ENCODE results near the gene NPTN. TPM values are rescaled to one million over a fixed set of nuclear protein-coding genes. Genes with fewer than 3 reads are reported as not detected.
A peak's percentile ranks its signal among the peaks of the same experiment; 100 is the strongest.

Gene NPTN
- total and polyA plus RNA-seq, 2 experiments from 2014 or later: 56.3 to 113 TPM

- Histone ChIP-seq H3K9me2 (ENCODE audit: insufficient read depth) (no peaks in the 10 kb centered on the region), H2AFZ (no peak overlapping the region), H3F3A (replicated peaks; ENCODE audit: low read depth) (no peaks in the 10 kb centered on the region), H3K36me3 (ENCODE audit: insufficient read depth) (peaks cover 16% of the 10 kb centered on the region; the same call in 1 of the 2 replicates), H3K27me3 (ENCODE audit: insufficient read depth) (no peaks in the 10 kb centered on the region), H3K27ac (ENCODE audit: low read depth) (no peak overlapping the region), H3K4me1 (ENCODE audit: insufficient read depth) (peaks cover 17% of the 10 kb centered on the region), H4K20me1 (replicated peaks; ENCODE audit: insufficient read depth) (no peaks in the 10 kb centered on the region), H3K4me2 (peak overlapping the region; percentile 43; the same call in 1 of the 2 replicates), H3K79me2 (replicated peaks; ENCODE audit: insufficient read depth) (no peaks in the 10 kb centered on the region), H3K4me3 (no peak overlapping the region)
- Mint-ChIP-seq H3K4me1 (peaks cover 36% of the 10 kb centered on the region), H3K27me3 (ENCODE audit: insufficient read depth, low read depth, poor library complexity) (peaks cover 2% of the 10 kb centered on the region), H3K36me3 (ENCODE audit: low read depth) (peaks cover 6% of the 10 kb centered on the region; the same call in 2 of the 3 replicates), H3K27ac (no peak overlapping the region), H3K4me3 (no peak overlapping the region), H3K9me3 (no peaks in the 10 kb centered on the region)
- DNase-seq (ENCODE audit: low spot score) (no peak), ATAC-seq (peak; percentile 60)
- no peak for TF ChIP-seq STAT1 (IDR thresholded peaks at IDR 0.05; ENCODE audit: unreplicated experiment)
- no peak for TF ChIP-seq POLR2AphosphoS5 (IDR thresholded peaks at IDR 0.05; ENCODE audit: low read depth)
- 0 out of 4 replicates have a peak, but pooled peaks of 1 of the 2 experiments have one; percentile 19 for TF ChIP-seq CTCF (conservative IDR thresholded peaks at IDR 0.05; ENCODE audit: low read depth in 2 of 2)
Measured at GRCh38 chr15:73555080-73555479, 78.1 kb downstream of the NPTN start.

- Mint-ChIP-seq H3K4me1 (peaks cover 19% of the 10 kb centered on the region), H3K27ac (no peak overlapping the region), H3K36me3 (ENCODE audit: low read depth) (no peaks in the 10 kb centered on the region), H3K9me3 (no peaks in the 10 kb centered on the region), H3K4me3 (no peak overlapping the region), H3K27me3 (ENCODE audit: insufficient read depth, low read depth, poor library complexity) (no peaks in the 10 kb centered on the region)
- Histone ChIP-seq H3K4me3 (no peak overlapping the region), H2AFZ (no peak overlapping the region), H3K79me2 (replicated peaks; ENCODE audit: insufficient read depth) (no peaks in the 10 kb centered on the region), H3K27me3 (ENCODE audit: insufficient read depth) (no peaks in the 10 kb centered on the region), H3F3A (replicated peaks; ENCODE audit: low read depth) (no peaks in the 10 kb centered on the region), H3K36me3 (ENCODE audit: insufficient read depth) (no peaks in the 10 kb centered on the region), H3K9me2 (ENCODE audit: insufficient read depth) (no peaks in the 10 kb centered on the region), H3K4me1 (ENCODE audit: insufficient read depth) (peaks cover 13% of the 10 kb centered on the region), H3K27ac (ENCODE audit: low read depth) (no peak overlapping the region), H4K20me1 (replicated peaks; ENCODE audit: insufficient read depth) (no peaks in the 10 kb centered on the region), H3K4me2 (no peak overlapping the region)
- peak; percentile 45; the same call in 2 of the 3 replicates for ATAC-seq
- no peak for DNase-seq (ENCODE audit: low spot score)
- no peak for TF ChIP-seq ETS1 (IDR thresholded peaks at IDR 0.05)
- TF ChIP-seq JUNB (IDR thresholded peaks at IDR 0.05; ENCODE audit: unreplicated experiment): no peak
- TF ChIP-seq EZH2phosphoT487 (IDR thresholded peaks at IDR 0.05; ENCODE audit: unreplicated experiment): no peak
- no peak for TF ChIP-seq NANOG (IDR thresholded peaks at IDR 0.05; ENCODE audit: borderline replicate concordance)
- no peak for TF ChIP-seq REST (IDR thresholded peaks at IDR 0.05; ENCODE audit: unreplicated experiment)
- TF ChIP-seq ZNF114 (CRISPR knock-in tag; IDR thresholded peaks at IDR 0.05): no peak
- no peak for TF ChIP-seq CREB1 (CRISPR knock-in tag; IDR thresholded peaks at IDR 0.05; ENCODE audit: low read depth)
- TF ChIP-seq EZH2 (IDR thresholded peaks at IDR 0.05; ENCODE audit: low read depth, unreplicated experiment): no peak
- TF ChIP-seq POLR2AphosphoS5 (IDR thresholded peaks at IDR 0.05; ENCODE audit: low read depth): no peak
- TF ChIP-seq STAT1 (IDR thresholded peaks at IDR 0.05; ENCODE audit: unreplicated experiment): no peak
- TF ChIP-seq CTCF (conservative IDR thresholded peaks at IDR 0.05; ENCODE audit: low read depth in 2 of 2): no peak
Measured at GRCh38 chr15:73550190-73550589, 83.0 kb downstream of the NPTN start.

Measured in GM23338 (cell line).